OCI-LY1 (cell line): Measurements from ENCODE around the gene KLHL29.

Experiments used
- EZH2 ChIP-seq: fragments of 200-600 bp; sonication (generic), shearing (Covaris generic); IDR thresholded peaks from 2 replicates; pipeline ENCODE4 v1.8.0; 2017; ENCODE audit warnings: borderline replicate concordance, mixed run types, mild to moderate bottlenecking, antibody characterized with exemption, low read length, moderate library complexity, mixed read lengths
- TF ChIP-seq, protein P1 (sequence below): fragments of 200-600 bp; sonication (generic), shearing (Covaris generic); IDR thresholded peaks from 2 replicates; pipeline ENCODE4 v1.5.1; 2017; ENCODE audit warnings: mild to moderate bottlenecking, antibody characterized with exemption, low read length, moderate library complexity, mixed read lengths

DNA sequence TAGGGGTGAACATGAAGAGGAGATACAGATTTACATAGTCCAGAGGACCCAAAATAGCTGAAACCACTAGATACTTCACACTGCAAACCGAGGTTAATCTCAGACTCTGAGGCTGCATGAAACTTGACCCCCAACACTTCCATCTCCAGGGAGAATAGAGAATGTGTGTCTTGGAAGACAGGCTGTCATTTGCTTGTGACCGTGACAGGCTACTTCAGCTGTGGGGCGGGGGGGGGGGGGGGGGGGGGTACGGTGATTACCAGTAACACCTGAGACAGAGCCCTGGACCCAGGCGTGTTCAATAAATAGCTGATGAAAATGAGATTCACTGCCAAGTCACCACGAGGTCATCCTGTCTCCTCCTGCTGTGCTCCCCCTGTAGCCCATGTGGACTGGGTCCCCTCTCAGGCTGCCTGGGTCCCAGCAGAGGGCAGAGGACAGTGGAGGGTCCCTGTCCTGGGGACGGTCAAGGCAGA lies 5.7 kb upstream of the KLHL29 start:
- TF ChIP-seq, protein P1, sequence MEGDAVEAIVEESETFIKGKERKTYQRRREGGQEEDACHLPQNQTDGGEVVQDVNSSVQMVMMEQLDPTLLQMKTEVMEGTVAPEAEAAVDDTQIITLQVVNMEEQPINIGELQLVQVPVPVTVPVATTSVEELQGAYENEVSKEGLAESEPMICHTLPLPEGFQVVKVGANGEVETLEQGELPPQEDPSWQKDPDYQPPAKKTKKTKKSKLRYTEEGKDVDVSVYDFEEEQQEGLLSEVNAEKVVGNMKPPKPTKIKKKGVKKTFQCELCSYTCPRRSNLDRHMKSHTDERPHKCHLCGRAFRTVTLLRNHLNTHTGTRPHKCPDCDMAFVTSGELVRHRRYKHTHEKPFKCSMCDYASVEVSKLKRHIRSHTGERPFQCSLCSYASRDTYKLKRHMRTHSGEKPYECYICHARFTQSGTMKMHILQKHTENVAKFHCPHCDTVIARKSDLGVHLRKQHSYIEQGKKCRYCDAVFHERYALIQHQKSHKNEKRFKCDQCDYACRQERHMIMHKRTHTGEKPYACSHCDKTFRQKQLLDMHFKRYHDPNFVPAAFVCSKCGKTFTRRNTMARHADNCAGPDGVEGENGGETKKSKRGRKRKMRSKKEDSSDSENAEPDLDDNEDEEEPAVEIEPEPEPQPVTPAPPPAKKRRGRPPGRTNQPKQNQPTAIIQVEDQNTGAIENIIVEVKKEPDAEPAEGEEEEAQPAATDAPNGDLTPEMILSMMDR, result no peak
- TF ChIP-seq EZH2, result no peak
